Neural progenitor cell (in vitro differentiated cells): ENCODE results near the gene RFX1.

Source experiments
- CTCF ChIP-seq: fragments of 200-600 bp; sonication (generic); IDR thresholded peaks from 2 replicates; pipeline ENCODE4 v1.5.1; 2017; ENCODE audit warnings: antibody characterized with exemption, mild to moderate bottlenecking
- EZH2 ChIP-seq: fragments of 200-600 bp; sonication (generic); IDR thresholded peaks from 2 replicates; pipeline ENCODE4 v1.6.1; 2017; ENCODE audit warnings: antibody characterized with exemption, mild to moderate bottlenecking, moderate library complexity
- EZH2phosphoT487 ChIP-seq: fragments of 200-600 bp; sonication (generic); IDR thresholded peaks from 2 replicates; pipeline ENCODE4 v1.6.1; 2017; ENCODE audit warnings: antibody characterized with exemption

DNA sequence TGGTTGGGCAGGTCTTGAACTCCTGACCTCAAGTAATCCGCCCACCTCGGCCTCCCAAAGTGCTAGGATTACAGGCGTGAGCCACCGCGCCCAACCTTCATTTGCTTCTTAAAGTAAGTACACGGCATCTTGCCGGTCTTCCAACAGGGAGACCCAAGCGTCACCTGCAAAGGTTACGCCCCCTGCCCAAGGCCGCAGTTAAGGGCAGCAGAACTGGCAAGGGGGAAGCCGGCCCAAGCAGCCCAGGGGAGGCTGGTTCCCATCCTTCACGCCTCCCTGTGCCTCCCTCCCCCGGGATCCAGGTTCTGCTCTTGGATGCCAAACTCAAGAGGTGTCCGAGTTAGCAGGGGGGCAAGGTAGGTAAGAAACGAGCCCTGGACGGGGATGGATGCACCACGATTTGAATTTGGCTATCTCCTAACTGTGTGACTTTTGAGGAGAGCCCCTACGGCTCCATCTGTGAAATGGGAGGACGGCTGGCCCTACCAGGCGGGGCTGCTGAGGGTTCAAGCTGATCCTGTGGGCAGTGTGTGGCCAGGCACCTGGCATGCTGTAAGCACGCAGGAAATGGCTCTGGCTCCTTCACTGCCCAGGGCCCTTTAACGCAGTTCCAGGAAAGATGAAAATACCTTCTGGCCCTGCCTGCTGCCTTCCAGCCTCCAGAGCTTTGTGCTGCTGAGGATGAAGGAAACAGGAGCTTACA lies 9.0 kb downstream of the RFX1 start:
- TF ChIP-seq CTCF (no peak), EZH2 (no peak), EZH2phosphoT487 (no peak)
